ENCODE results near the gene ANK2. TPM values are rescaled to one million over a fixed set of nuclear protein-coding genes. Genes with fewer than 3 reads are reported as not detected.

The ANK2 gene
- total RNA-seq, 1 experiment from 2014 or later = 0.08 TPM

GRCh38 chr4:113335746-113336145, 286.3 kb downstream of the ANK2 start:
- no peak for DNase-seq (ENCODE audit: low spot score)

GRCh38 chr4:113336556-113336955, 287.1 kb downstream of the ANK2 start:
- DNase-seq (ENCODE audit: low spot score) = no peak

GRCh38 chr4:113339430-113339813, 290.0 kb downstream of the ANK2 start:
- DNase-seq (ENCODE audit: low spot score) = no peak

DNA sequence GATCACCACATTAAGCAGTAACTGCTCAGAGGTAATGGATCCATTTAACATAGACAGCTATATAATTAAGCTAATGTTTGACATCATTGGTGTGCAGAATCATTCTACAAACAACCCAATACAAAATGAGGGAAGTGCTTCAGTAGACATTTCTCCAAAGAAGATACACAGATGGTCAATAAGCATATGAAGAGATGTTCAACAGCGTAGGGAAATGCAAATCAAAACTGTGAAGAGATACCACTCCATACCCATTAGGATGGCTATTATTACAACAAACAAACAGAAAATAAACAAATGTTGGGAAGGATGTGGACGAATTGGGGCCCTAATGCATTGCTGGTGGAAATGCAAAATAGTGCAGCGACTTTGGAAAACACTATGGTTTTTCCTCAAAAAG, 294.6 kb downstream of the ANK2 start:
- no peak for DNase-seq (ENCODE audit: low spot score)

- no peak for DNase-seq (ENCODE audit: low spot score)
Measured at GRCh38 chr4:113347245-113347644, 297.8 kb downstream of the ANK2 start.

DNA sequence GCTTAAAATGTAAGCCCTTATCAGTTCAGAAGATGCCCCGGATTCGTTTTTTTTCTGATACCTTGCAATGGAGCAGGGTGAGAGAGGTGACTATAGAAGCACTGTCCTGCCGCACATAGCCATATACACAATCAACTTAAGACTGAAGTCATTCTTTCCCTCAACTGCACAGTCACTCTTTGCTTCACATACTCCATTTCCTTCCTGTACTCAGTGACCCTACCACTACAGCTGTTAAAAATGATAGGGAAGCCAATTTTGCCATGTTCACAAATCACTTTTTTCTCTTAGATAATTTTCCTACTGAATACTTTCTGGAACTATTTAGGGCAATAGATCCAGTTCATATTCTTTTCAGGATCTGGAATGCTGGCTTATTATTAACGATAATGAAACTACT, 300.0 kb downstream of the ANK2 start:
- no peak for DNase-seq (ENCODE audit: low spot score)

- no peak for DNase-seq (ENCODE audit: low spot score)
Measured at GRCh38 chr4:113350576-113350975, 301.1 kb downstream of the ANK2 start.

- peak; percentile 66 for DNase-seq (ENCODE audit: low spot score)
Measured at GRCh38 chr4:113355550-113356371, 306.3 kb downstream of the ANK2 start.

DNA sequence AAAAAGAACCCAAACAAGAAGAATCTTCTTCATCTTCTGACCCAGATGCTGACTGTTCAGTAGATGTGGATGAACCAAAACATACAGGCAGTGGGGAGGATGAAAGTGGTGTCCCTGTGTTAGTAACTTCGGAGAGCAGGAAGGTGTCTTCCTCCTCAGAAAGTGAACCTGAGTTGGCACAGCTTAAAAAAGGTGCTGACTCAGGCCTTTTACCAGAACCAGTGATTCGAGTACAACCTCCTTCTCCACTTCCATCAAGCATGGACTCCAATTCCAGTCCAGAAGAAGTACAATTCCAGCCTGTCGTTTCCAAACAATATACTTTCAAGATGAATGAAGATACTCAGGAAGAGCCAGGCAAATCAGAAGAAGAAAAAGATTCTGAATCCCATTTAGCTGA, 307.0 kb downstream of the ANK2 start:
- no peak for DNase-seq (ENCODE audit: low spot score)

DNA sequence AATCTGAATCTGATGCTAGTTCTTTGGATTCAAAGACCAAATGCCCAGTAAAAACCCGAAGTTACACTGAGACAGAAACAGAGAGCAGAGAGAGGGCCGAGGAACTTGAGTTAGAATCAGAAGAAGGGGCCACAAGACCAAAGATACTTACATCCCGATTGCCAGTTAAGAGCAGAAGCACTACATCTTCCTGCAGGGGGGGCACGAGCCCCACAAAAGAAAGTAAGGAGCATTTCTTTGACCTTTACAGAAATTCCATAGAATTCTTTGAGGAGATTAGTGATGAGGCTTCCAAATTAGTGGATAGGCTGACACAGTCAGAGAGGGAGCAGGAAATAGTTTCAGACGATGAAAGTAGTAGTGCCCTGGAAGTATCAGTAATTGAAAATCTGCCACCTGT, 309.3 kb downstream of the ANK2 start:
- peak; percentile 43 for DNase-seq (ENCODE audit: low spot score)

DNA sequence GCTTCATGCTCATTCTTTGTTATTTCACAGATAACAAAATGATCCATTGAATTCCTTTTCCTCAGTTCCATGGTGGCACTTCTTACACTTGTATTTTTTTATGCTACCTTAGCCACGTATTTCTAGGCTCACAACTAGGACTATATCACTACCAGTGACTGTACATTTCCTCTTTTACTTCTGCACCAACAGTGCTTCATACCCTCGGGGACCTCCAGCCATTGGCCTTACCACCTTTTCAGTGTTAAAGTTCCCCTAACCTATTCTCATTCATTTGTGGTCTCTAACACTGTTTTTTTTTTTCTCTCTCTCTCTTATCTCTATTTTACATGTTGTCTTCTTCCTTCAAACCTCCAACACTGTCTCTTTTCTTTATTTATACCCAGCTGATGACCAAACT, 315.9 kb downstream of the ANK2 start:
- DNase-seq (ENCODE audit: low spot score) = no peak

DNA sequence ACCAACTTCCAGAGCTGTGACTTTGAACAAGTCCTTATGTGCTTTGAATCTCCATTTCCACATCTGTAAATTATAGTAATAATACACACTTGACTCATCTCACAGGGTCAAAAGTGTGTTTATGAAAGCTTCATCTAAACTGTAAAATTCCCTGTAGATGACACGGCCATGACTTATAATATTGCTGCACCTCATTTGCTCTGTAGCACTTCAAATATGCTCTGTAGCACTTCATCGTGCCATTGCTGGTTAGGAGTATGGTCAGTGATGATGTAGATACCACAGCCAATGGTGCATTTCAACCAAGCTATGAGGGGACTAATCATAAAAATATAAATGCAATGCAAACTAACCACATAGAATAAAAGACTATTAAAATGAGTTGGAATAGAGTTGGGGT, 318.6 kb downstream of the ANK2 start:
- no peak for DNase-seq (ENCODE audit: low spot score)

DNA sequence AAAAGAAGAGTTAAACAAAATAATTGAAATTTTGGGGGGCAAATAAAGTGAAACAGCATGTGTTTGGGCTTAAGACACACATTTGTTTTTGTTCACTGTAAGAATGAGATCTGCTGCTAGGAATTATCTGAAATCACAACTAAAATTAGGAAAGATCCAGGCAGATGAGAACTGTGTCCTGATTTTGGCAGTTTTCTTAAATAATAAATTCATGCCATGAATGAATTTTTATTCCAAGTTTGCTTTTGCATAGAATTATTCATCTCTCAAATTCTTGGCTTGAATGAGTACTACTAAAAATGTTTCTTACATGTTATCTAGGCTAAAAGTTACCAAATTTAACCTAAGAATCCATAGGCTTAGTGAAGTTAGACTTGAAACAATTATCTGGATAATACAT, 321.7 kb downstream of the ANK2 start:
- no peak for DNase-seq (ENCODE audit: low spot score)

DNA sequence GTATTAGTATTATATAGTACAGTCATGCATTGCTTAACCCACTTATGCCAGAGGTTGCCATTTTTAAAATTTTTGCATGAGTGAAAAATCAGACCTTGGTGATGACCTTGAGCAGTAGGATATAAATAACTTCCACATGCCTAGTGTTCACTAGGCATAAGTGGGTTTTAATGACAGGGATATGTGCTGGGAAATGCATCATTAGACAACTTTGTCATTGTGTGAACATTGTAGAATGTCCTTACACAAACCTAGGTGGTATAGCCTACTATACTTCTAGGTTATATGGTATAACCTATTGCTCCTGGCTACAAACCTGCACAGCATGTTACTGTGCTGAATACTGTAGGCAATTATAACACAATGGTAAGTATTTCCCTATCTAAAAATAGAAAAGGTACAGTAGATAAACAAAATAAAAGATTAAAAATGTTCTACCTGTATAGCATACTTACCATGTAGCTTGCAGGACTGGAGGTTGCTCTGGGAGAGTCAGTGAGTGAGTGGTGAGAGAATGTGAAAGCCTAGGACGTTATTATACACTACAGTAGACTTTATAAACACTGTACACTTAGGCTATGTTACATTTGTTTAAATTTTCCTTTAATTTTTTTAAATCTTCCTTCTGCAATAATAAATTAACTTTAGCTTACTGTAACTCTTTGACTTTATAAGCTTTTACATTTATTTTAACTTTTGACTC, 326.7 kb downstream of the ANK2 start:
- no peak for DNase-seq (ENCODE audit: low spot score)

DNA sequence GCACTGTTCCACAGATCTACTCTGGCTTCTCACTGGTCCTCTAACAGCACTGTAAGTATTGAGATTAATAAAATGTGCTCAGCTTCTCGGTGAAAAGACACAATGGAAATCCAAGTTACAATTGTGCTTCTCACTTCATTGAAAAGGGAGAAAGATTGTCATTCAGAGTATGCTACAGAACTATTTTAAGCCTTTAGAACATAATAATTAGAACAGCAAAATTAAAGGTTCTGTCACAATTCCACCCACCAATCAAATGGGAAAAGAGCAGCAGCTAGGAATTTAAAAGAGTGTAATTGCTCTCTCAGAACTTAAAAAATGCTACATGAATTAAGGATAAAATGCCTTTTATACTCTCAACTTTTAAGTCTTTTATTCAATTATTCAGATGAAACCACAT, 329.4 kb downstream of the ANK2 start:
- DNase-seq (ENCODE audit: low spot score) = no peak

DNA sequence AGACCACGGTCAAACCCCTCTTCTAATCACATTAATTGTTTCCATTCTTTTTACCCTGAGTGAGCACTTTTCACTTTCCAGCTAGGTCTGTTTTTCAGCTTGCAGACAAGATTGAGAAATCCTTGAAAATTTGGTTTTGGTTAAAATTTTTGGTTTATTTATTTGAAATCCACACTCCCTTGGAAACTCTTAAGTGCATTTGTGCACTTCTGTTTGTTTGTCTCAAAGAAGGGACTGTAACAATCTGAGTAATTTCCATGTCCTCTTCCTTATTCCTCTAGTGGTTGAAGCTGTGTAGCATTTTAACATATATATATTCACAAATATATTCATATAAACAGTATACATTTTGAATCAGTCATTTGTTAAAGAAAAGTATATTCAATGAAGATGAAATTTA, 333.3 kb downstream of the ANK2 start:
- DNase-seq (ENCODE audit: low spot score) = no peak

GRCh38 chr4:113383111-113383785, 333.8 kb downstream of the ANK2 start:
- no peak for DNase-seq (ENCODE audit: low spot score)

- peak; percentile 40 for DNase-seq (ENCODE audit: low spot score)
Measured at GRCh38 chr4:113384600-113384999, 335.1 kb downstream of the ANK2 start.

DNA sequence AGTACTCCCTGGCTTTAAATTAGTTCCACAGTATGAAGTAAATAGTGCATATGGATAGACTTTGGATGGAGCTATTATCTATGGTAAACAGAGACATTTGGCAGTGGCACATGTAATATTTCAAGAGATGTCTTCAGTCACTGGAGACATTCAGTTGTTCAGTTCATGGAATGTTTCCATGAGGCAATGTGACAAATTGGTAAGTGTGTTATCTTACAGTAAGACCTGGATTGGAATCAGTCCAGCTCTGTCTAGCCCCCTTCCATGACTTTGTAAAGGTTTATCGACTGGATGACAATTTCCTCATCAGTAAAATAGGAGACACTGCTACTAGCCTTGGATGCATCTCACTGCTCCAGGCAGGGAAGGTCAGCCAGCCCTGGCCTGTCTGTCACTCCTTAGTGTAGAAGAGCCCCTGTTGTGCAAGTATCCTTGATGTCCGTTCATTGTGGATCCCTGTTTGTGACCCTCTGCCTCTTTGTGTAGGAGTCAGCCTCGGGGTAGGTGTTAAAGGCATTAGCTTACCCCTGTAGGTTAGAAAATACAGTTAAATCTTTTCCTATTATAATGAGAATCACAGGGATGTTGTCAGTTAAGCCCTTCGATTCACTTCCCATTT, 335.9 kb downstream of the ANK2 start:
- no peak for DNase-seq (ENCODE audit: low spot score)

- no peak for DNase-seq (ENCODE audit: low spot score)
Measured at GRCh38 chr4:113389160-113389559, 339.7 kb downstream of the ANK2 start.

GRCh38 chr4:113390850-113391249, 341.4 kb downstream of the ANK2 start:
- DNase-seq (ENCODE audit: low spot score) = no peak

- DNase-seq (ENCODE audit: low spot score) = no peak
Measured at GRCh38 chr4:113394108-113394729, 344.8 kb downstream of the ANK2 start.
